Neural progenitor cell (in vitro differentiated cells): ENCODE data around the gene DHCR24. TPM values are rescaled to one million over a fixed set of nuclear protein-coding genes. Genes with fewer than 3 reads are reported as not detected.

Experiments used
- DNase-seq: peaks from one replicate; pipeline ENCODE4 v3.0.0-alpha.2; 2016; ENCODE audit warnings: low spot score
- H2AFZ ChIP-seq: fragments of 200-600 bp; sonication (generic); replicated peaks from 2 replicates; pipeline ENCODE4 v1.6.1; 2016; ENCODE audit warnings: antibody characterized with exemption
- H3F3A ChIP-seq: fragments of 200-600 bp; sonication (generic); 2 replicates; pipeline ENCODE4 v1.6.1; 2016; ENCODE audit warnings: antibody characterized with exemption, low read depth
- H3K27ac ChIP-seq: fragments of 200-600 bp; sonication (generic); 2 replicates; pipeline ENCODE4 v1.5.1; 2016; ENCODE audit warnings: mild to moderate bottlenecking
- H3K27me3 ChIP-seq: fragments of 200-600 bp; sonication (generic); 2 replicates; pipeline ENCODE4 v1.6.1; 2016; ENCODE audit warnings: mild to moderate bottlenecking, moderate library complexity
- H3K36me3 ChIP-seq: fragments of 200-600 bp; sonication (generic); 2 replicates; pipeline ENCODE4 v1.5.1; 2016
- H3K4me1 ChIP-seq: fragments of 200-600 bp; sonication (generic); 2 replicates; pipeline ENCODE4 v1.6.1; 2016; ENCODE audit warnings: mixed run types
- H3K4me2 ChIP-seq: fragments of 200-600 bp; sonication (generic); 2 replicates; pipeline ENCODE4 v1.6.1; 2016
- H3K4me3 ChIP-seq: fragments of 200-600 bp; sonication (generic); 2 replicates; pipeline ENCODE4 v1.5.1; 2016
- H3K79me2 ChIP-seq: fragments of 200-600 bp; sonication (generic); 2 replicates; pipeline ENCODE4 v1.6.1; 2016; ENCODE audit warnings: low read depth
- H3K9ac ChIP-seq: fragments of 200-600 bp; sonication (generic); 2 replicates; pipeline ENCODE4 v1.6.1; 2016
- H3K9me3 ChIP-seq: fragments of 200-600 bp; sonication (generic); 2 replicates; pipeline ENCODE4 v1.5.1; 2016; ENCODE audit warnings: low read depth
- H4K20me1 ChIP-seq: fragments of 200-600 bp; sonication (generic); 2 replicates; pipeline ENCODE4 v1.6.1; 2016; ENCODE audit warnings: low read depth
- H3K27ac Mint-ChIP-seq: 3 replicates; pipeline ENCODE4 v1.8.0; 2021; ENCODE audit warnings: mixed read lengths
- H3K27me3 Mint-ChIP-seq: 2 replicates; pipeline ENCODE4 v1.8.0; 2022; ENCODE audit warnings: low read depth, mild to moderate bottlenecking, inconsistent platforms, moderate library complexity, mixed read lengths; ENCODE audit not compliant: insufficient read depth
- H3K36me3 Mint-ChIP-seq: 3 replicates; pipeline ENCODE4 v1.8.0; 2021; ENCODE audit warnings: mixed read lengths
- H3K4me1 Mint-ChIP-seq: 3 replicates; pipeline ENCODE4 v1.8.0; 2021; ENCODE audit warnings: mixed read lengths
- H3K4me3 Mint-ChIP-seq: 3 replicates; pipeline ENCODE4 v1.8.0; 2021; ENCODE audit warnings: mild to moderate bottlenecking, moderate library complexity, mixed read lengths
- H3K9me3 Mint-ChIP-seq: 3 replicates; pipeline ENCODE4 v1.8.0; 2020; ENCODE audit warnings: mixed read lengths
- EZH2 ChIP-seq: fragments of 200-600 bp; sonication (generic); IDR thresholded peaks from 2 replicates; pipeline ENCODE4 v1.6.1; 2017; ENCODE audit warnings: antibody characterized with exemption, mild to moderate bottlenecking, moderate library complexity
- EZH2phosphoT487 ChIP-seq: fragments of 200-600 bp; sonication (generic); IDR thresholded peaks from 2 replicates; pipeline ENCODE4 v1.6.1; 2017; ENCODE audit warnings: antibody characterized with exemption
- total RNA-seq: library from RNA; depleted of rRNA; stranded (reverse); fragments of >200 nt; gene quantifications from 2 replicates; pipeline ENCODE4 v1.2.3, GENCODE V29; 2015; ENCODE audit warnings: low replicate concordance
- TF ChIP-seq, protein P1 (sequence below): fragments of 200-600 bp; sonication (generic); IDR thresholded peaks from 2 replicates; pipeline ENCODE4 v1.5.1; 2017; ENCODE audit warnings: antibody characterized with exemption, mild to moderate bottlenecking

Gene DHCR24
- total RNA-seq, 1 donor from 2014 or later = 94.5 TPM

DNA sequence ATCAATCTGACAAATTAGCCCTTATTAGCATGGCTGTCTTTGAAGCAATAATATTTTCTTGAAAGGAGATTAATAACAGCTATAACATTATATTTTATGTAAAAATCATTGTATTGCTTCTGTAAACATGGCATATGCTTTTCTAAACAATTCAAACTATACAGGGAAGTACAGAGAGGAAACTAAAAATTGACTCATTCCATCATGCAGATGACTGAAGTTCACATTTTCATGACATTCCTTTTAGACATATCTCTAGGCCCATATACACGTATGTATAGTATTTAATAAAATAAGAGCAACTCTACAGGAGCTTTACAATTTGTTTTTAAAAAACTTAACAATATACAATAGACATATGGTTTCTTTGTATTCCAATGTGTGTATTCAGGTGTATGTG lies 5.6 kb upstream of the DHCR24 start:
- no peaks in the 10 kb centered on the region for H3K36me3 Mint-ChIP-seq
- peaks cover 13% of the 10 kb centered on the region for H3K4me1 ChIP-seq
- no peaks in the 10 kb centered on the region for H3K9me3 Mint-ChIP-seq
- H3K27ac ChIP-seq = no peak overlapping the region
- peaks cover 13% of the 10 kb centered on the region for H3K4me1 Mint-ChIP-seq
- no peak overlapping the region for H3K27ac Mint-ChIP-seq
- H3K9ac ChIP-seq = no peak overlapping the region
- no peaks in the 10 kb centered on the region for H3K27me3 Mint-ChIP-seq
- peaks cover 14% of the 10 kb centered on the region for H3F3A ChIP-seq
- H3K27me3 ChIP-seq = no peaks in the 10 kb centered on the region
- no peak for DNase-seq
- no peaks in the 10 kb centered on the region for H3K9me3 ChIP-seq
- H3K4me3 ChIP-seq = no peak overlapping the region
- H3K36me3 ChIP-seq = no peaks in the 10 kb centered on the region
- no peak overlapping the region for H3K4me3 Mint-ChIP-seq
- TF ChIP-seq EZH2 (no peak), EZH2phosphoT487 (no peak)
- TF ChIP-seq, protein P1, sequence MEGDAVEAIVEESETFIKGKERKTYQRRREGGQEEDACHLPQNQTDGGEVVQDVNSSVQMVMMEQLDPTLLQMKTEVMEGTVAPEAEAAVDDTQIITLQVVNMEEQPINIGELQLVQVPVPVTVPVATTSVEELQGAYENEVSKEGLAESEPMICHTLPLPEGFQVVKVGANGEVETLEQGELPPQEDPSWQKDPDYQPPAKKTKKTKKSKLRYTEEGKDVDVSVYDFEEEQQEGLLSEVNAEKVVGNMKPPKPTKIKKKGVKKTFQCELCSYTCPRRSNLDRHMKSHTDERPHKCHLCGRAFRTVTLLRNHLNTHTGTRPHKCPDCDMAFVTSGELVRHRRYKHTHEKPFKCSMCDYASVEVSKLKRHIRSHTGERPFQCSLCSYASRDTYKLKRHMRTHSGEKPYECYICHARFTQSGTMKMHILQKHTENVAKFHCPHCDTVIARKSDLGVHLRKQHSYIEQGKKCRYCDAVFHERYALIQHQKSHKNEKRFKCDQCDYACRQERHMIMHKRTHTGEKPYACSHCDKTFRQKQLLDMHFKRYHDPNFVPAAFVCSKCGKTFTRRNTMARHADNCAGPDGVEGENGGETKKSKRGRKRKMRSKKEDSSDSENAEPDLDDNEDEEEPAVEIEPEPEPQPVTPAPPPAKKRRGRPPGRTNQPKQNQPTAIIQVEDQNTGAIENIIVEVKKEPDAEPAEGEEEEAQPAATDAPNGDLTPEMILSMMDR = no peak
- no peaks in the 10 kb centered on the region for H4K20me1 ChIP-seq
- H3K79me2 ChIP-seq = no peaks in the 10 kb centered on the region
- H3K4me2 ChIP-seq = no peak overlapping the region
- no peak overlapping the region for H2AFZ ChIP-seq

DNA sequence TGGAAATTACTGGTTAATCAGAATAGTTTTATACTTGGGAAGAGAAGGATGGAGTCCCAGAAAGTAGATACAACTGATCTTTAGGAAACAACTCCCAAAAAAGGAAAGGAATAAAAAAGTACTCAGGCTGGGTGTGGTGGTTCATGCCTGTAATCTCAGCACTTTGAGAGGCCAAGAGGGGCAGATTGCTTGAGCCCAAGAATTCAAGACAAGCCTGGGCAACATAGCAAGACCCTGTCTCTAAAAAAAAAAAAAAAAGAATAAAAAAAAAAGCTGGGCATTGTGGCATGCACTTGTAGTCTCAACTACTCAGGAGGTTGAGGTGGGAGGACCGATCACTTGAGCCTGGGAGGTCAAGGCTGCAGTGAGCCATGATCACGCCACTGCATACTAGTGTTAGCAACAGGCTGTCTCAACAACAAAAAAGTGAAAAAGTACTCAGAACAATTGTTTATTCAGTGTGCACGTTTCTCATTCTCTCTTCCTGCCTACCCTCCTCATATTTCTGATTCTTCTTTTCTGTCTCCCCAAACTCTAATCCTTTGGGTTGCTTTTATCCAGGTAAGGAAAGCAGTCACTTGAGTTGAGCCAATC lies 2.2 kb upstream of the DHCR24 start:
- no peaks in the 10 kb centered on the region for H3K9me3 ChIP-seq
- no peaks in the 10 kb centered on the region for H3K36me3 ChIP-seq
- Mint-ChIP-seq H3K9me3 (no peaks in the 10 kb centered on the region), H3K27me3 (peaks cover 3% of the 10 kb centered on the region), H3K4me1 (peaks cover 37% of the 10 kb centered on the region), H3K27ac (no peak overlapping the region), H3K36me3 (peaks cover 13% of the 10 kb centered on the region), H3K4me3 (no peak overlapping the region)
- H3K27ac ChIP-seq = no peak overlapping the region
- peaks cover 27% of the 10 kb centered on the region for H3K79me2 ChIP-seq
- peaks cover 16% of the 10 kb centered on the region for H3F3A ChIP-seq
- H3K9ac ChIP-seq = no peak overlapping the region
- peaks cover 31% of the 10 kb centered on the region for H3K4me1 ChIP-seq
- H3K4me3 ChIP-seq = no peak overlapping the region
- TF ChIP-seq EZH2 (no peak), EZH2phosphoT487 (no peak)
- TF ChIP-seq, protein P1 = no peak
- no peak for DNase-seq
- H3K27me3 ChIP-seq = no peaks in the 10 kb centered on the region
- H3K4me2 ChIP-seq = no peak overlapping the region
- H4K20me1 ChIP-seq = peaks cover 26% of the 10 kb centered on the region
- no peak overlapping the region for H2AFZ ChIP-seq

DNA sequence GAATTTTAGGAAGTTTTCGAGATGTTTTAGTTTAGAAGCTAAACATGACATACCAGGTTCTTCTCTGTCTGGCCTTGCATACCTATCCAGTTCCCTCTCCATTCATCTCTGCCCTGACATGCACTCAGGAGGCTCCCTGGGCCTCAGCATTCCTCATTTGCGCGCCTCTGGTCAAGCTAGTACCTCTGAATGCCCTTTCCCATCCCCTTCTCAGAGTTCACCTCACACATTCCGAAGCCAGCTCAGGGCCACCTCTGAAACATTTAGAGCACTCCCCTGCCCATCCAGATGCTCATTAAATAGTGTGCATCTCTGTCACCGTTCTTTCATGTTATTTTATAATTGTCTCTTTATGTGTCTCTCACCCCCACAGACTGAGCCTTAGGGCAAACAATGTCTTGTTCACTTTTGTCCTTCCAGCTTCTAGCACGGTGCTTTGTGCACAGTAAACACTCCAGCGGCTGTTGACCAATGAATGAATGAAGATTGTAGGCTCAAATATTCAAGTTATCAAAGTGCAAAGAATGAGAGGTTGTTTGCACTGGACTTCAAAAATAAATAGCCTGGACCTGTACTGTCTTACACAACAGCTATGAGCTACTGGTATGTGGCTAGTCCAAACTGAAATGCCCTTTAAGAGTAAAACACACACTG lies 1.2 kb upstream of the DHCR24 start:
- Histone ChIP-seq H3K9ac (no peak overlapping the region), H3K27me3 (no peaks in the 10 kb centered on the region), H3F3A (peaks cover 16% of the 10 kb centered on the region), H3K9me3 (no peaks in the 10 kb centered on the region), H2AFZ (no peak overlapping the region), H4K20me1 (peaks cover 37% of the 10 kb centered on the region), H3K36me3 (no peaks in the 10 kb centered on the region), H3K27ac (peak overlapping the region; percentile 50), H3K4me1 (peaks cover 36% of the 10 kb centered on the region), H3K4me2 (peak overlapping the region; percentile 76), H3K79me2 (peaks cover 38% of the 10 kb centered on the region), H3K4me3 (peak overlapping the region; percentile 70)
- peak; percentile 41 for DNase-seq
- Mint-ChIP-seq H3K9me3 (no peaks in the 10 kb centered on the region), H3K36me3 (peaks cover 23% of the 10 kb centered on the region), H3K27me3 (peaks cover 3% of the 10 kb centered on the region), H3K27ac (peak overlapping the region; percentile 31), H3K4me1 (peaks cover 47% of the 10 kb centered on the region), H3K4me3 (peak overlapping the region; percentile 99)
- TF ChIP-seq, protein P1 = no peak
- TF ChIP-seq EZH2phosphoT487 = no peak
- TF ChIP-seq EZH2 = no peak
